NOMO-1 (cell line): ENCODE data around the gene STAM.
"Not testable (repeated sequence)": the region's sequence is repeated elsewhere in the genome, so short reads cannot be mapped to it uniquely, and the experiment has no call there.

ENCODE experiments used
- DNase-seq, 2 experiments: peaks; one replicate each; lab custom pipeline; 2025; ENCODE audit not compliant: unreplicated experiment in 2 of 2; lab: John Stamatoyannopoulos, UW

STAM gene

DNA sequence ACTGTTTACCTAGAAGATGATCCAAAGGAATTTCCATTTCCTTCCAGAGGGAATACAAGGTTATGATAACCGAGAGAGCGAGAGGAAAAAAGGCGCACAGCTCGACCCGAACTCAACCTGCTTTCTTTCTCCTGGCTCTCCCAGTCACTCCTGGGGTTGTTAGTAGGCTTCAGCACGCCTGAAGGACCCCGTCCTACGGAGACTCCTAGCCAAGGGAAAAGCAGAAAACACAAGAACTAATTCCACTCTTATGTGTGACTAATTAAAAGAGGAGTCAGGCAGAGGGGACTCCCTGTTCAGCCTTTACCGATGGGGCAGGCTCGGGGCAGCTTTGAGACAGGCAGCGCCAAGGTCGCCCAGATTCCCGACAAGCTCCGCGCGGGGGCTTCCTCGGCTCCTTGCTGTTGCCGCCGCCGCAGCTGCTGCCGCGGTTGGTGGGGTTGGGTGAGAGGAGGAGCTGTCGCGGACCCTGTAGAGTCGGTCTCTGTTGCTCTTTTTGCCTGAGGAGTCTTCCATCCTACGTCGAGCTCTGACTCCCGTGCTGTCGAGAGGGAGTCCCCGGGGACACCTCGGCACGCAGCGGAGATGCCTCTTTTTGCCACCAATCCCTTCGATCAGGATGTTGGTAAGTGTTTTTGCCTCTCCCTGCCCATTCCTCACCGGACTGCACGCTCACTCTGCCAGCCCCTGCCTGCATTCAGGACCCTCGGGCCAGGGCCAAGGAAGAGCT, at the start of gene STAM:
Gene STAM, plus strand, starts transcription at position 397 of the 730 bp plus-strand sequence. Its CDS starts 189 bp downstream, at position 586.
- DNase-seq: peak; percentile 91 to 94

DNA sequence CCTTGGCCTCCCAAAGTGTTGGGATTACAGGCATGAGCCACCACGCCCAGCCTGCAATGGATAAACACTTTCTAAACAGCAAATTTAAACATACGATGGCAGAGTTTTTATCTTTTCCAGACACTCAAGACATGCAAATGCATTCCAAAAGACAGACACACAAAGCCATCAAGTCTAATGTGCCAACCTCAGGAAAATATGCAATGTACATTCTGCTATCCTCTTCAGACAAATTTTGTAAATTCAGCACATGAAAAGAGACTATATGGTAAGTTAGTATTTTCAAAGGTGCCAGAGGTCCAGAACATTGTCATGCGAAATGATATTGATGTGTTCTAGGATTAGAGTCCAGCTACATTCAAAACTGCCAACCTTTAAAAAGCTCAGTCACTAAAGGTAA, 46.6 kb upstream of the STAM start:
- no peak for DNase-seq

DNA sequence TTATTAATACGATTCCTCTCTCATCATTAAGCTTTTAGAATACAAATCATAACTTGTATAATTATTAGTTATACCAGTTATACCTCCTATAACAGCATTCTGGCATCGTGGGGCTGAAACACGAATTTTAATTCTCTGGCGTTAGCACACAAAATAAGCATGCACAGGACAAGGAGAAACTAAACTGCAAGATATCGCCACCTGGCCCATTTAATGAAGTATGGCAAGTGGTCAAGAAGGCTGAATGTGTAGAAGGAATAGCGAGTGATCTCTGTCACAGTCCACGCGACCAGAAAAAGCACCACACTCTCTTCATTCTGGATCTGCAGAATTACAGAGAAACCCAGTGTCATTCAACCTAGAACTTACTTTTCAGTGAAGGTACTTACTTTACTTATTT, 44.9 kb upstream of the STAM start:
- DNase-seq: peak; percentile 64 to 75

DNA sequence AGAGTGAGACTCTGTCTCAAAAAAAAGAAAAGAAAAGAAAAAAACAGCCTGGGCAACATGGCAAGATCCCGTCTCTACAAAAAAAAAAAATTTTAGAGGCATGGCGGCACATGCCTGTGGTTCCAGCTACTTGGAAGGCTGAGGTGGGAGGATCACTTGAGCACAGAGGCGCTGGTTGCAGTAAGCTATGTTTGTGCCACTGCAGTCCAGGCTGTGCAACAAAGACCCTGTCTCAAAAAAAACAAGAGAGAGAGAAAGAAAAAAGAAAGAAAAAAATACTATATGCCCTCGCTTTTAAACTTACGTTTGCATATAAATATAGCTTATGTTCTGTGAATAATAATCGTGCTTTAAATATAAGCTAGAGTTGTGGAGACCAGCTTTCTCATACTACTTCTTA, 38.0 kb upstream of the STAM start:
- DNase-seq: no peak

DNA sequence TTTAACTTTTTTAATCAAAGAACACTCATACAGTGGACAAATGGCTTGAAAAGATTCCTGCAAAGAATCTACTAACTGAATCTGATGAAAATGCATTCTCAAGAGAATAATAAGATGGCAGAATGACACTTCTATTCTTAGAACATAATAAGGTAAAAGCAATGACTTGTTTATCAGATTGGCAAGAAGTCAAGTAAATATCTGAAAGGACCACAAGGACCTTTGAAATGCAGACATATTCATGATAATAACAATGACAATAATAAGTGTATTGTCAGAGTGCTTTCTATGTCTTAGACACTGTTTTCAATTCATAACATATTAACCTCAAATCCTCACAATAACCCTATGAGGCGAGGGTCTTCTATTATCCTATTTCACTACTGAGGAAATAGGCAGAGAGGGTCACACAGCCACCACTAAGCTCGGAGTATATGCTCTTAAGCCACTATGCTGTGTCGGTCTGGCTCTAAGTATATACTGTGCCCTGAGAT, 37.4 kb upstream of the STAM start:
- no peak for DNase-seq

DNA sequence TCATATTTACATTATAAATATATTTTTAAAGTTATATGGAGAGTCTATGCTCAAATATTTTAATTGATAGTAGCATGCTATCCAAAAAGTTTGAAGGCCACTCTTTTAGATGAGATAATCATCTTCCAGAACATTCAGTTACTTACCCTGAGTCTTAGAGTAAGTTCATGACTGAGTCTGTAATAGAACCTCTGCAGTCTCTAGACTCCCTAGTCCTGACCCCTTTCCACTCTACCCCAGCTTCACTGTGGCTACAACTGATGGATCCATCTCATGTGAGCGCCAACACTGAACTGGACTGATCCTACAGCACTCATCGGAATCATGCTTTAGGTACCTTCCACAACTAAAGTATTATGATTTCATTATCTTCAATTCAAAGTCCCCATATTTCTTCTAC, 36.9 kb upstream of the STAM start:
- no peak for DNase-seq

DNA sequence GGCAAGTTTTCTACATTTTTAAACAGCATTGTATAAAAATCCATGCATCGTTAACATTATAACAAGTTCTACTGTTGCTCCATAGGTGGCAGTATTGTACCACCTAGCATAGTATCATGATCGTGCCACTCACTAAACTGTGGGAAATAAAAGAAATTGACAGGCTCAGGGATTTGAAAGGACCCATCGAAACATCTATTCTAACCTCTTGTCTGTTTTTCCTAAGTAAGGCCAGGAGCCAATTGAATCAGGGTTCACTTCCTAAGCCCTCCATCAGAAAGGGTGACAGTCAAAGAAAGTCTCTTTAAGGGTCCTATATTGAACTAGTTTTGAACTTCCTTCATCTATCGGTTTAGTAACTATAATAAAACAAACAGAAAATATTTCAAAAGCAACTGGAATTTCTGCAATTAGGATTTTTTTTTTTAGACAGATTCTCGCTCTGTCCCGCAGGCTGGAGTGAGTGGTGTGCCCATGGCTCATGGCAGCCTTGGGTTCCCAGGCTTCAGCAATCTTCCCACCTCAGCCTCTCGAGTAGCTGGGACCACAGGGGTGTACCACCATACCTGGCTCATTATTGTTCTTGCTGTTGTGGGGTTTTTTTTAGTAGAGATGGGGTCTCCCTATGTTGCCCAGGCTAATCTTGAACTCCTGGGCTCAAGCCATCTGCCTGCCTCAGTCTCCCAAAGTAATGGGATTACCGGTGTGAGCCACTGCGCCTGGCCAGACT, 36.2 kb upstream of the STAM start:
- peak in 1 of 2 experiments; percentile 75 for DNase-seq

DNA sequence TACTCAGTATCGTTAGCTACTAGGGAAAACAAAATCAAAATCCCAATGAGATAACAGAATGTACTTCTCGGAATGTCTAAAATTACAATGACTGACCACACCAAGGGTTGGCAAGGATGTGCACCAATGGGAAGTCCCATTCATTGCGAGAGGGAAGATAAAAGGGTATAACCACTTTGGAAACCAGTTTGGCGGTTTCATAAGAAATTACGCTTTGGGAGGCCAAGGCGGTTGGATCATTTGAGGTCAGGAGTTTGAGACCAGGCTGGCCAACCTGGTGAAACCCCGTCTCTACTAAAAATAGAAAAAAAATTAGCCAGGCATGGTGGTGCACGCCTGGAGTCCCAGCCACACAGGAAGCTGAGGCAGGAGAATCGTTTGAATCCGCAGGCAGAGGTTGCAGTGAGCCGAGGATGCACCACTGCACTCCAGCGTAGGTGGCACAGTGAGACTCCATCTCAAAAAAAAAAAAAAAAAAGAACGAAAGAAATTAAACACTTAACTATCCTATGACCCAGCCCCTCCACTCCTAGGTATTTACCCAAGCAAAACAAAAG, 34.4 kb upstream of the STAM start:
- DNase-seq: peak in 1 of 2 experiments; percentile 27

DNA sequence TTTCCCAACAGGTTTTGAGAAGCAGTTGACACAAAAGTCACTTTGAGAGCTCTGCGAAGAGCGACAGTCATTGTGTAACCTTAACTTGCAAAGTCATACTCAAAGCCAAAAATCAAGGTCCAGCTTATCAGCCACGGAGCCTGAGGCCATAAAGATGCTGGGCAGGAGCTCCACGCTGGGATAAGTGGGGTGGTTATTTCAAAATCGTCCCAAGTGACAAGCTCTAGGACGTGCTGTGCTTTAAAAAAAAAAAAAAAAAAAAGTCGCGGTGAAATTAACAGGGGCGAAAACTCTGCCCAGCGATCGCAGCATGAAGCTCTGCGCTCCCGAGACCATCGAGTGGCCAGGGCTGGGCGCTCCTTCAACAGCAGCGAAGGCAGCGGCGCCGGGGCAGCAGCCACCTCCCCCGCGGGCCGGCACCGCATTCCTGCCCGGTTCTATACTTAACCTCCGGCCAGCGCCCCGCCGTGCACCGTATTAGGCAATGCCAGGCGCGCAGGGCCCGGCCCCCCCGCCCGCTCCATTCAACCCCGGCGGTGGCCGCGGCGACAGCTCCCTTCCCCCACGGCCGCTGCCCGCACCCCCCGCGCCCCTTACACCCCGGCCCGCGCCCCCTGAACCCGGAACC, 27.4 kb upstream of the STAM start:
- DNase-seq: peak; percentile 55 to 64

DNA sequence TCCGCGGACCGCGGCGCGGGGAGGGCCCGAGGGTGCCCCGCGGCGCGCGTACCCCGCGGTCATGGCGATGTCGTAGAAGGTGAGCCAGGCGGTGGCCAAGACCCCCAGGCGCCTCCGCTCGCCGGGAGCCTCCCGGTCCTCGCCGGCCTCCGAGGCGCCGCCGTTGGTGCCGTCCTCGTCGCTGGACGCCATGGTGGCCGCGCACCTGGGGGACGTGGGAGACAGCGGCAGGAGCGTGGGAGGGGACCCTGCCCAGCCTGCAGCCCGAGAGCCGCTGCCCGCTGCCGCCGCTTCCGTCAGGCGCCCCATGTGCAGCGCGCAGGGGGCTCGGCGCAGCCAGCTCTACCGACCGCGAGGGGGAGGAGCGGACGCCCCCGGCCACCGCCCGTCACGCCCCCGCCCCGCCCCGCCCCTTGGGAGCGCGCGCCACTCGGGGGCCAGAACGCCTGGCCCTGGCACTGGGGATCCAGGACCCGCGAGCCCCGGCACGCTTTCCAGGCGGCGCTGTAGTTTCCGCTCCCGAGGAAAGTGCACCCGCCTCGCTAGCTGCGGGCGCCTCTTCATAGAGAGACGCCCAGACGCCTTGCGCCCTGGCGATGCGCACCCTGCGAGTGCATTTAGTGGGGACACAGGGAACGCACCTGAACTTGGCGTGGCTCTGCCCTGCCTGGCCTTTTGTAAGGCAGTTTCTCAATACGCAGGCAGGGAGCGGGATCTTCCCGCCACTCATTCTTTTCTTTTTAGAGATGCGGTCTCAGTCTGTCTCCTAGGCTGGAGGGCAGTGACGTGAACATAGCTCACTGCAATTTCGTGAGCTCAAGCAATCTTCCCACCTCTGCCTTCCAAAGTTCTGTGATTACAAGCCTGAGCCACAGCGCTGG, 26.7 kb upstream of the STAM start, which contains the start of gene HACD1:
Gene HACD1, minus strand, starts transcription at position 344 of the 881 bp plus-strand sequence. Its CDS starts 35 bp downstream, at position 309.
- DNase-seq: peak; percentile 68 to 73

DNA sequence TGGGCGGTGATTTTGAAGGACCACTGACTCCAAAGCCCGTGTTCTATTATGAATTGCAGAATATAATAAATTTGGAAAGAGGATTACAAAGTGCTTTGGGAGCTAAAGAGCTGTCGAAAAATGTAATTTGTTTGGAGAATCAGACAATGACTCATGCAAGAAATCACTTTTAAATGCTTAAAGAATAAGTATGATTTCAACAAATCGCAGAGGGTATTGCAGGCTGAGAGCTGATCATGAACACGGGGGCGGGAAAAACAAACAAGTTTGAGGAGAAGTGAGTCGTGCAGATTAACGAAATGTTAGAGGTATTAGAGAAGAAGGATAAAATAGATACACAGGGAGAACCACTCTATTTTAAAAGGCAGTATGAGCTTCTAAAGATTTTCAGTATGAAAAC, 21.9 kb upstream of the STAM start:
- no peak for DNase-seq

DNA sequence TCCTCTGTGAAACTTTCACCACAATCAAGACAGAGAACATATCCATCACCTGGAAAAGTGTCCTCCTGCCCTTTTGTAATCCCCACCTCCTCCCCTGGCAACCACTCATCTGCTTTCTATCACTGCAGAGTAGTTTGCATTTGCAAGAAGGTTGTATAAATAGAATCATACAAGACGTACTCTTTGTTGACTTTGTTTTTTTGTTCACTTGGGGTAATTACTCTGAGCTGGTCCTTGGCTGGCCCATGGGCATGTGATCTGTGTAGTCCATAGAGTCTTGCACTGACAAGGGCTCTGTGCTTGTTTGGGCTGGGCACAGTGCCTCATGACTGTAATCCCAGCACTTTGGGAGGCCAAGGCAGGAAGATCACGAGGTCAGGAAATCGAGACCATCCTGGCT, 19.0 kb upstream of the STAM start:
- no peak for DNase-seq

DNA sequence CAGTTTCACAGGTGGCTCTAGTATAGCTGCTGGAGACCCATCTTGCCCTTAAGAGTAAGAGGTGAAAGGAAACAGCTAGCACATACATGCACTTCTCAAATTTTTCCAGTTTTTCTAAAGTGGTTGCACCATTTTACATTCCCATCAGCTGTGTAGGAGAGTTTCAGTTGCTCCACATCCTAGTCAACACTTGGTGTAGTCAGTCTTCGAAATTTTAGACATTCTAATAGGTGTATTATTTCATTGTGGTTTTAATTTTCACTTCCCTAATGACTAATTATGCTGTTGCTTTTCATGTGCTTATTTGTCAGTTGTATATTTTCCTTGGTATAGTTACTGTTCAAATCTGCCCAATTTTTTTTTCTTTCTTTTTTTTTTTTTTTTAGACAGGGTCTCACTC, 17.3 kb upstream of the STAM start:
- DNase-seq: no peak

DNA sequence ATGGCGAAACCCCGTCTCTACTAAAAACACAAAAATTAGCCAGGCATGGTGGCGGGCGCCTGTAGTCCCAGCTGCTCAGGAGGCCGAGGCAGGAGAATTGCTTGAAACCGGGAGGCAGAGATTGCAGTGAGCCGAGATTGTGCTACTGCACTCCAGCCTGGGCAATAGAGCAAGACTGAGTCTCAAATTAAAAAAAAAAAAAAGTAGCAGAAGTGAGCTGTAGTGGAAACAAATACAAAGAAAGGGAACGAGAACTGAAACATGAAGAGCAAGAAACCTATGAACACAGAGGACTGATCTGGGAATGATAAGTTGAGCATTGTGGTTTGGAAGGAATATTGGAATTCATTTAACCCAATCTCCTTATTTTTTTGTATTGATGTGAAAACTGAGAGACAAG, 11.4 kb upstream of the STAM start:
- DNase-seq: not testable (repeated sequence)

DNA sequence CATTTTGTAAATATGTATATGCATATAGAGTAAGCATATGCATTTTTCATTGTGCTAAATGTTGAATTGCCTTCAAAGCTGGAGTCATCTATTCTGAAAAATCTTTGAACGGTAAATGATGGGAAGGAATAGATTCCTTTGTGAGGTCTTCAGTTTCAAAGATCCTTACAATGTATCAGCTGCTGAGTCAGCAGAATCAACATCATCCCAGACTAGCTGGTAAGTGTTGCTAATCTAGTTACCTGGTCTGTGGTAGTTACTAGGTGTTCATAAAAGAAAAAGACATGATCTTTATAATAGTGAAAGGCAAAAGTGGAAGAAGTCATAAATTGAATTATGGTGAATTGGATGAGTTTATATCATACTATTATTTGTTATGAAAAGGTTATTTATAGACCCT, 10.6 kb upstream of the STAM start:
- DNase-seq: no peak

DNA sequence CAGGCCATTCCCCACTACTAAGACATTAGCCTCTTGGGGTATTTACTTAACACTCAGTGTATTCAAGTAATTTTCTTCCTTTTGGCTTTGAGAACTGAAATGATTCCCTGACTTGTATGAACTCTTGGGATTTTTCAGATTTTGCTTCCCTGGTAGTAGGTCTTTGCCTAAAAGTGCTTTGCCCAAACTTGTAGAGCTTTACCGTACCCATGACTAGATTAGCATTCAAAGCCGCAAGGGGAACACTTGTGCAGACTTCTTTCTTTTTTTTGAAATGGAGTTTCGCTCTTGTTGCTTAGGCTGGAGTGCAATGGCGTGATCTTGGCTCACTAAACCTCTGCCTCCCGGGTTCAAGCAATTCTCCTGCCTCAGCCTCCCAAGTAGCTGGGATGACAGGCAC, 6.1 kb upstream of the STAM start:
- no peak for DNase-seq

DNA sequence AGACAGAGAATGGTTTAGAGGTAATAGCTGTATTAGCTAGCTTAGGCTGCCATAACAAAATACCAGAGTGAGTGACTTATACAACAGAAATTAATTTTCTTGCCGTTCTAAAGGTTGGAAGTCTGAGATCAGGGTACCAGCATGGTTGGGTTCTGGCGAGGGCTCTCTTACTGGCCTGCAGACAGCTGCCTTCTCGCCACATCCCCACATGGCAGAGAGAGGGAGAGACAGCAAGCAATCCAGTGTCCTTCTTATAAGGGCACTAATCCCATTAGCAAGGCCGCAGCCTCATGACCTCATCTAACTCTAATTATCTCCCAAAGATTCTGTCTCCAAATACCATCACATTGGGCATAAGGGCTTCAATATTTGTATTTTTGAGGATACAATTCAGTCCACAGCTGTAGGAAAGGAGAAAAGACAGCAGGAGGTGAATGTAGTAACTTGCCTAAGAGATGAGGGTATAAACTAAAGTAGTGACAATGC, 3.6 kb upstream of the STAM start:
- no peak for DNase-seq

DNA sequence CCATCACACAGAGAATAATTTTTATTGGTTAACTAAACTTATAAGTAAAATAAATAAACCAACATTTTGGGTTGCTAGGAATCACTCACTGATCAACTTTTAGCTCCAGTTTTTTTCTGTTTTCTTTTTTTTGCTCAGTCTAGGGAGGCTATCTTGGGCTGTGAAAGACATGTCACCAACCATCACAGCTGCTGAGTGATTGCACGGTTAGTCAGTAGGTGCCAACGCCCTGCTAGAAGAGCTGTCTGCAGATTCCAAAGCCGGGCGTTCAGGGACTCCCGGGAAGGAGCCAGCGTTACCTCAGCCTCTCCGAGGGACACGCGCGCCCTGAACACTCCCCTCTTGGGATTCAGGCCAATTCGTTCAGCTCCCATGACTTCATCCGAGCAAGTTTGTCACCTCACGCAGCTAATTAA, 604 bp upstream of the STAM start:
- no peak for DNase-seq

DNA sequence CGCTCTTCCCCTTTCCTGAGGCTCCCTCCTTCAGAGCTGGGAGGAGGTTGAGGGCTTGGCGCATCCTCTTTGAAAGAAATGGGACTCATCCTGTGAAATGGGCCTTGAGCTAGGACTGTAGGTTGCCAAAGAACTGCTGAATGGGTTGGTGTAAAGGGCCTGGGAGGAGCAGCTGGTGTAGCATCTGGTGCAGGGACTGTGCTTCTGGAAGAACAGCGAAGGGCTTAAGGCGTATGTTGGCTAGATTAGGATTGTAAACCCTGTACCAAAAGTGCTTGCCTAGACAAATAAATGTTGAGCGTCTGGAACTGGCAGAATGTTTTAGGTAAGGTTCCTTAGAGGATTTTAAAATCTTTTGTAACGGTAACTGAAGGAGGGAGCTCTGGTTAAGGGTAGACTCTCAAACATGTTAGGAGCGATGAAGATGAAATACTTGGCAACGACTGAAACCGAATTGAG, 563 bp downstream of the STAM start:
- DNase-seq: peak; percentile 21 to 33
